ENCODE data around the gene SSTR5. TPM values are rescaled to one million over a fixed set of nuclear protein-coding genes. Genes with fewer than 3 reads are reported as not detected.

Gene SSTR5
- total and polyA plus RNA-seq, 12 donors: 0.17 to 14.4 (median 2.5) TPM; not detected in 2

GRCh38 chr16:1108299-1109252 lies 36.0 kb downstream of the SSTR5 start:
- H3K27ac ChIP-seq: no peak overlapping the region
- peak; percentile 80 to 94 (median 90) for DNase-seq
- peaks cover 5% of the 10 kb centered on the region for H3K27me3 ChIP-seq
- 32 to 53% (median 40%) methylated on average over 20 to 42 of the region's 42 CpGs for WGBS, 4 donors
- H3K4me3 ChIP-seq: no peak overlapping the region
- intact Hi-C loops (cut with DNase I): no loop called here
- no peaks in the 10 kb centered on the region for H3K36me3 ChIP-seq (replicated peaks in 1 of 2)
- TF ChIP-seq, protein P1, sequence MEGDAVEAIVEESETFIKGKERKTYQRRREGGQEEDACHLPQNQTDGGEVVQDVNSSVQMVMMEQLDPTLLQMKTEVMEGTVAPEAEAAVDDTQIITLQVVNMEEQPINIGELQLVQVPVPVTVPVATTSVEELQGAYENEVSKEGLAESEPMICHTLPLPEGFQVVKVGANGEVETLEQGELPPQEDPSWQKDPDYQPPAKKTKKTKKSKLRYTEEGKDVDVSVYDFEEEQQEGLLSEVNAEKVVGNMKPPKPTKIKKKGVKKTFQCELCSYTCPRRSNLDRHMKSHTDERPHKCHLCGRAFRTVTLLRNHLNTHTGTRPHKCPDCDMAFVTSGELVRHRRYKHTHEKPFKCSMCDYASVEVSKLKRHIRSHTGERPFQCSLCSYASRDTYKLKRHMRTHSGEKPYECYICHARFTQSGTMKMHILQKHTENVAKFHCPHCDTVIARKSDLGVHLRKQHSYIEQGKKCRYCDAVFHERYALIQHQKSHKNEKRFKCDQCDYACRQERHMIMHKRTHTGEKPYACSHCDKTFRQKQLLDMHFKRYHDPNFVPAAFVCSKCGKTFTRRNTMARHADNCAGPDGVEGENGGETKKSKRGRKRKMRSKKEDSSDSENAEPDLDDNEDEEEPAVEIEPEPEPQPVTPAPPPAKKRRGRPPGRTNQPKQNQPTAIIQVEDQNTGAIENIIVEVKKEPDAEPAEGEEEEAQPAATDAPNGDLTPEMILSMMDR (IDR thresholded peaks at IDR 0.05): no peak
- no peak for TF ChIP-seq POLR2A (IDR thresholded peaks at IDR 0.05)
- no peaks in the 10 kb centered on the region for H3K9me3 ChIP-seq (replicated peaks in 1 of 3)
- no peaks in the 10 kb centered on the region for H3K4me1 ChIP-seq (replicated peaks in 1 of 2)

GRCh38 chr16:1109648-1110047 lies 37.1 kb downstream of the SSTR5 start:
- peaks cover 3% of the 10 kb centered on the region for H3K27me3 ChIP-seq
- TF ChIP-seq POLR2A (IDR thresholded peaks at IDR 0.05): no peak
- TF ChIP-seq, protein P1 (IDR thresholded peaks at IDR 0.05): no peak
- no peak overlapping the region for H3K4me3 ChIP-seq
- H3K4me1 ChIP-seq (replicated peaks in 1 of 2): no peaks in the 10 kb centered on the region
- intact Hi-C loops (cut with DNase I): no loop called here
- H3K36me3 ChIP-seq (replicated peaks in 1 of 2): no peaks in the 10 kb centered on the region
- 52 to 67% (median 64%) methylated on average over 18 to 19 of the region's 19 CpGs for WGBS, 4 donors
- DNase-seq: no peak
- no peak overlapping the region for H3K27ac ChIP-seq
- no peaks in the 10 kb centered on the region for H3K9me3 ChIP-seq (replicated peaks in 1 of 3)

GRCh38 chr16:1112506-1113184 lies 40.1 kb downstream of the SSTR5 start:
- 77 to 82% (median 78%) methylated on average over 13 to 26 of the region's 26 CpGs for WGBS, 4 donors
- TF ChIP-seq POLR2A (IDR thresholded peaks at IDR 0.05): no peak
- TF ChIP-seq, protein P1 (IDR thresholded peaks at IDR 0.05): no peak
- Histone ChIP-seq H3K36me3 (replicated peaks in 1 of 2) (no peaks in the 10 kb centered on the region), H3K27me3 (no peaks in the 10 kb centered on the region), H3K27ac (no peak overlapping the region), H3K4me1 (replicated peaks in 1 of 2) (no peaks in the 10 kb centered on the region), H3K9me3 (replicated peaks in 1 of 3) (no peaks in the 10 kb centered on the region), H3K4me3 (no peak overlapping the region)
- intact Hi-C loops (cut with DNase I): no loop called here
- no peak for DNase-seq

DNA sequence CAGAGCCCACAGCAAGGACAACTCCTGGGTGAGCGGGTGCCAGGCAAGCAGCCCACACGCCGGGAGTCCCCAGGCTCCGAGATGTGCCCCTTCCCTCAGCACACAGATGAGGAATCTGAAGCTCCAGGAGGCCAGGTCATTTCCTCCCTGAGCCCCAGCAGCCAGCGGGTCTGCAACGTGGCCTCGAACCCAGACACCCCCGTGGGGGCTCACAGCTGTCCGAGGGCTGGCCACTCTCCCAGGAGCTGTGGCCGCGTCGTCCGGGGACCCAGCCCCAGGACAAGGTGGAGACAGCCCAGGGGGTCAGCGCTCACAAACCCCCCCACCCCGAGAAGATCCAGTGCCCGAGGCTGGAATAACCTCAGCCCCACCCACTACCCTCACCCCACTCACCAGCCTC lies 40.9 kb downstream of the SSTR5 start:
- H3K4me1 ChIP-seq (replicated peaks in 1 of 2): no peaks in the 10 kb centered on the region
- intact Hi-C loops (cut with DNase I): no loop called here
- H3K27me3 ChIP-seq: no peaks in the 10 kb centered on the region
- H3K9me3 ChIP-seq (replicated peaks in 1 of 3): no peaks in the 10 kb centered on the region
- no peak for DNase-seq
- H3K27ac ChIP-seq: no peak overlapping the region
- H3K4me3 ChIP-seq: no peak overlapping the region
- TF ChIP-seq, protein P1 (IDR thresholded peaks at IDR 0.05): no peak
- TF ChIP-seq POLR2A (IDR thresholded peaks at IDR 0.05): no peak
- H3K36me3 ChIP-seq (replicated peaks in 1 of 2): no peaks in the 10 kb centered on the region
- WGBS, 4 donors: 60 to 73% (median 72%) methylated on average over 15 to 16 of the region's 16 CpGs; no CpG with 5 or more reads in 1 of the 4 donors
